Skin of body (tissue), 3 donors: ENCODE measurements around the gene SLC25A22. TPM values are rescaled to one million over a fixed set of nuclear protein-coding genes. Genes with fewer than 3 reads are reported as not detected.
A peak's percentile ranks its signal among the peaks of the same experiment; 100 is the strongest.

Source experiments
- DNase-seq: peaks from one replicate; lab custom pipeline; 2025; lab: John Stamatoyannopoulos, UW
- small RNA-seq: library from RNA; depleted of rRNA; stranded (forward); fragments of <200 nt; gene quantifications from one replicate; pipeline ENCODE3, GENCODE V24; 2014; ENCODE audit warnings: low replicate concordance
- total RNA-seq: library from RNA; depleted of rRNA; stranded (reverse); fragments of >200 nt; gene quantifications from one replicate; pipeline ENCODE4 v1.2.3, GENCODE V29; 2014

Gene SLC25A22
- total RNA-seq, 1 donor from 2014 or later, result 11.6 TPM

DNA sequence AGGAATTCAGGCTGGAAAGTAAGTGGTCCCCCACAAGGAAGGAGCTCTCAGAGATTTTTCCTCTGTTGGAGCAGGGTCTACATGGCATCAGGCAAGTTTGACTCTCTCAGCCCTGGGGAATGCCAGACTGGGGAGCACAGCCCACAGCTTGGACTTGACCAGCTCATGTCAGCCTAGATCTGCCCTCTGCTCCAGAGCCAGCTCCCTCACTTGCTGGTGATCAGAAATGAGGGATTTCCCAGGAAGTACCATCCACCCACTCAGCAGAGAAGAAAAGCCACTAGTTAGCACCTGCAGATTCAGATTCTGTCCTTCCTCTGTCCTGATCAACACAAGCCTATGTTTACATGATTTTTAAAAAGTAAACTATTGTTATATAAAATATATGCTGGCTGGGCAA lies 37.8 kb downstream of the SLC25A22 start:
- no peak for DNase-seq

DNA sequence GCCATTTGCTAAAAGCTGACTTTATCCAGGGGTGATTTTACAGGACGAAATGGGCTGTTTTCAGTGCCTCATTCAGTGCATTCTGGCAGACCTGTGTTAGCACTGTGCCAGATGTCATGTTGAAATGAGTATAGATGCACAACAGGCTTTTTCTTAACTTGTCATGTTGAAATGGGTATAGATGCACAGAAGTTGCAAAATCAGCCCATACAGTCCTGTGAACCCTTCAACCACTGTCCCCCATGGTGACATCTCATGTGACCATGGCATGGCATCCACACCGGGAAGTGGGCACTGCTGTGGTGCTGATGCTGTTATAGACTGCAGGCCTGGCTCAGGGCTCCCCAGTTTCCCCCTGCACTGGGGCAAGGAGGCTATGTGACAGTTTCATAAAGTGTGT lies 48.4 kb downstream of the SLC25A22 start:
- DNase-seq, result no peak

GRCh38 chr11:748007-748359 lies 50.1 kb downstream of the SLC25A22 start:
- no peak for DNase-seq

DNA sequence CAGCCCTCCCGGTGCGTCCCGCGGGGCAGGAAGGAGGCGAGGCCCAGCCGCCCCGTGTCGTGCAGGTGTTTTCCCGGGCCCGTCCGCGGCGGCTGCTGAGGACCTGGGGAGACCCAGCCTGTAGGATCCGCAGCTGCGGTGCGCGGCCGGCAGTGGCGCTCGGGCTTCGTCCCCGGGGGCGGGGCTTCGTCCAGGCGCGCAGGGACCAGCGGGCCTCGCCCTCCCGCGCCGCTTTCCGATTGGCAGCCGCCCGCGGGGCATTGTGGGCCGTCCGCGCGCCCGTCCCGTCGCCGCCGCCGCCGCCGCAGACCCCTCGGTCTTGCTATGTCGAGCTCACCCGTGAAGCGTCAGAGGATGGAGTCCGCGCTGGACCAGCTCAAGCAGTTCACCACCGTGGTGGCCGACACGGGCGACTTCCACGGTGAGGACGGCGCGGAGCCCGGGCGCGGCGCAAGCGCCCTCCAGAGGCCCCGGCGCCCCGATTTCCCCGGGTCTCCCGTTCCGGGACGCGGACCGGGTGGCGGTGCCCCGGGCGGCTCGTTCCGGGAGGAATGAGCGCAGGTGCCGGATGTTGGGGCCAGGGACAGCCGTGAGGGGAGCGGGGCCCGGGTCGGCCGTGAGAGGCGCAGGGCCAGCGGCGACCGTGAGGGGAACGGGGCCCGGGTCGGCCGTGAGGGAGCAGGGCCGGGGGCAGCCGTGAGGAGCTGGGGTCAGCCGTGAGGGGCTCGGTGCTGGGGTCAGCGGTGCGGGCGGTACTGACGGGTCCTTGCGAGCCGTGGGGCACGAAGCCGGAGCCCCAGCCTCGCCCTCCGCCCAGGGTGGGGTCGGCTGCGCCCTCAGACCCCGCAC lies 50.7 kb downstream of the SLC25A22 start, which contains the start of gene TALDO1:
Gene TALDO1, plus strand, starts transcription at position 307 of the 849 bp plus-strand sequence. Its CDS starts 18 bp downstream, at position 325.
- DNase-seq, result peak; percentile 25

- DNase-seq, result no peak
Measured at GRCh38 chr11:746289-747157, 51.6 kb downstream of the SLC25A22 start.

DNA sequence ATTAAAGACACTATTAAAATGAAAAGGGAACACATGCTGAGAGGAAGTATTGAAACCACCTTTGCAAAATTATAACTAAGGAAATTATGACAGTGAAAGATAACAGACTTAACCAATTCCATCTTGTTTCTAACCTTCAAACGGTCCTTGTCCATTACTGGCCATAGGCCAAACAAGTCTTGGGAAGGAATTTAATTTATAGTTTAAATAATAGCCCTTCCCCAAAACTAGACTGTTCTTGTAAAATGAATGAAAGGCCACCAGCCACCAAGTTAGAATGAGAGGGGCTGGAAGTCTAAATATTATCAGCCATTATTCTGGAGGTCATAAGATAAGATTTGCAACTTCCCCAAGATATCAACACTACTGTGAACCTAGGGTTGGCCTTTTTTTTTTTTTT lies 52.7 kb downstream of the SLC25A22 start:
- no peak for DNase-seq

DNA sequence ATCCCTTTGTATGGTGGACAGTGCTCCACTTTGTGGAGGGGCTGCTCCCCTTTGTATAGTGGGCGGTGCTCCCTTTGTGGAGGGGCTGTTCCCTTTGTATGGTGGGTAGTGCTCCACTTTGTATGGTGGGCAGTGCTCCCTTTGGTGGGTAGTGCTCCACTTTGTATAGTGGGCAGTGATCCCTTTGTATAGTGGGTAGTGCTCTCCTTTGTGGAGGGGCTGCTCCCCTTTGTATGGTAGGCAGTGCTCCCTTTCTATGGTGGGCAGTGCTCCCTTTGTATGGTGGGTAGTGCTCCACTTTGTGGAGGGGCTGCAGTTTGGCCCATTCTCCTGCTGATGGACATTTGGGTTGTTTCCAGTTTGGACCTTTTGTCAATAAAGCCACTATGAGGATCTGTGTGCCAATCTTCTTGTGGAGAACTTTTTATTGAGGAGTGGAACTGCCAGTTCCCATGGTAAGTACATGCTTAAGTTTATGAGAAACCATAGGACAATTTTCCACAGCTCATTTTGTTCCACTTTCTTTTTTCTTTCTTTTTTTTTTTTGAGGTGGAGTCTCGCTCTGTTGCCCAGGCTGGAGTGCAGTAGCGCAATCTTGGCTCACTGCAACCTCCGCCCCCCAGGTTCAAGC lies 55.4 kb downstream of the SLC25A22 start:
- DNase-seq, result no peak

- DNase-seq, result no peak
Measured at GRCh38 chr11:742156-742546, 55.9 kb downstream of the SLC25A22 start.

Small RNAs within 50 kb of the gene (small RNA-seq; reads per million reads assigned to genes)
- not detected for gene SNORA52

Other genes with a start within 250 kb of the SLC25A22 start
- 0.69 TPM for gene LMNTD2, start 237.5 kb downstream of the SLC25A22 start, total RNA-seq
- gene RASSF7, start 237.3 kb downstream of the SLC25A22 start, total RNA-seq, result 7.7 TPM
- 18.8 TPM for gene PHRF1, start 221.8 kb downstream of the SLC25A22 start, total RNA-seq
- gene IRF7, start 182.3 kb downstream of the SLC25A22 start, total RNA-seq, result 6.6 TPM
- gene CDHR5, start 173.3 kb downstream of the SLC25A22 start, total RNA-seq, result not detected
- gene SCT, start 171.1 kb downstream of the SLC25A22 start, total RNA-seq, result 2.6 TPM
- gene DRD4, start 161.0 kb downstream of the SLC25A22 start, total RNA-seq, result not detected
- 15.7 TPM for gene DEAF1, start 103.1 kb downstream of the SLC25A22 start, total RNA-seq
- gene TMEM80, start 102.5 kb downstream of the SLC25A22 start, total RNA-seq, result 7.8 TPM
- 35.6 TPM for gene EPS8L2, start 92.0 kb downstream of the SLC25A22 start, total RNA-seq
- gene TALDO1, start 50.8 kb downstream of the SLC25A22 start, total RNA-seq, result 134 TPM
- 15.3 TPM for gene GATD1, start 20.8 kb downstream of the SLC25A22 start, total RNA-seq
- not detected for gene CEND1, start 8.2 kb downstream of the SLC25A22 start, total RNA-seq
- gene PIDD1, start 7.0 kb upstream of the SLC25A22 start, total RNA-seq, result 4.6 TPM
- 391 TPM for gene RPLP2, start 11.7 kb upstream of the SLC25A22 start, total RNA-seq
- 60.0 TPM for gene PNPLA2, start 20.6 kb upstream of the SLC25A22 start, total RNA-seq
- gene CRACR2B, start 29.6 kb upstream of the SLC25A22 start, total RNA-seq, result 5.6 TPM
- gene CD151, start 34.7 kb upstream of the SLC25A22 start, total RNA-seq, result 70.8 TPM
- gene POLR2L, start 44.2 kb upstream of the SLC25A22 start, total RNA-seq, result 64.4 TPM
- gene TSPAN4, start 44.6 kb upstream of the SLC25A22 start, total RNA-seq, result 35.8 TPM
- 29.3 TPM for gene CHID1, start 112.5 kb upstream of the SLC25A22 start, total RNA-seq
- 29.1 TPM for gene AP2A2, start 127.6 kb upstream of the SLC25A22 start, total RNA-seq
- gene MUC6, start 238.4 kb upstream of the SLC25A22 start, total RNA-seq, result under 0.01 TPM